ENCODE measurements around the gene NKG7.

The NKG7 gene

DNA sequence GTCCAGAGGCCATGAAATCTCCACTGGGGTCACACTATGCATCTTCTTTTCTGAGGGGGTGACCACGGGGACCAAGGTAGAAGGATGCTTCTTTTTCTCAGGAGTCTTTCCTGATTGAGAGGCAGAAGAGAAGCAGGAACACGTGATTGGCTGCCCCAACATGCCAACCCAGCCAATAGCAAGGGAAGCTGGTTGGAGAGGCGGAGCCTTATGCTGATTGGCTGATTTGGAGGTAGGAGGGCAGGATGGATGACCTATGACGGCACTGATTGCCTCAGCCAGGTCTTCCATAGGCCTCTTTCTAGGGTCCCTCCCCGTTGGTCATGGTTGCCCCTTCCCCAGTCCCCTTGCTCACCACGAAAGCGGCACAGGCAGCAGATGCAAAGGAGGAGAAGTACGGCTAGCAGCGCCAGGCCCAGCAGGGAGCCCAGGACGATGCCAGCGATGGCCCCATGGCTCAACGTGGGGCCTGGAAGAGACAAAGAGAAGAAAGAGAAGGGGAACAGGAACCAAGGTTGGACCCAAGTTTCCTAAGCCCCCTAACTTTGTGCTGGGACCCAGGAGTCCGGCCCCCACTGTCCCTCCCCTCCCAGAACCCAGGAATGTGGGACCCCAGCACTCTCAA lies 38.5 kb downstream of the NKG7 start:
- no peak for DNase-seq

DNA sequence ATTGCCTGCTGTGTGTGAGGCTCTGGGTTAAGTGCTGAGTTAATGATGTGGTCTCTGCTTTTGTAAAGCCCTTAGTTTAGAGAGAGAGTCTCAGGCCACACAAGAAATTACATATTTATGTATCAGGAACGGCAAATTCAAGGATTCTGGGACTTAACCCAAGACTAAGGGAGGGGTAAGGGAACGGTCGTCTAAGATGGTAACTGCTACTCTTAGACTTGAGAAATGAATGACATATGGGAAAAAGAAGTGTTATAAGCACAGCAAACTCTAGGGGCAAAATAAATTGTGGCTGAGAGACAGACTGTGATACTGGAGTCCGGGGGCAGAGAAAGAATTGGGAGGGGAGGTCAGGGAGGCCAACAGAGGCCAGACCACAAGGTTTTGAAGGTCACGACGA lies 40.7 kb downstream of the NKG7 start:
- no peak for DNase-seq

GRCh38 chr19:51331193-51331592 lies 41.3 kb downstream of the NKG7 start:
- DNase-seq: no peak

DNA sequence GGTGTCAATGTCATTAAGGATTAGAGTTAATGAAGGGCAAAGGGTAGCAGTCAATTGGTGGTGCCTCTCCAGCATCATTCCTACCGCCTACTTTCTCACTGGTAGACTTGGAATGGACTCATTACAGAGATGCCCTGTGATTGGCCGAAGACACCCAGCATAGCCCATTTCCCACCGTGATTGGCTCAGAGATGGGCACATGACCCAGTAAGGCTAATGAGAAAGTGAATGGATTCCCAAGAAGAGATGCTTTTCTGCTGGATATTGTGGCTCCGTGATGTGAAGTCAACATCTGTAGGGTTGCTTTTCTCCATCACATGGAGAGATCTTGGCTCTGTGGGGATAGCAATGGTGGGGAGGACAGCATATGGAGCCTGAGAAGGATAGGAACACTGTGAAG lies 42.1 kb downstream of the NKG7 start:
- DNase-seq: no peak

DNA sequence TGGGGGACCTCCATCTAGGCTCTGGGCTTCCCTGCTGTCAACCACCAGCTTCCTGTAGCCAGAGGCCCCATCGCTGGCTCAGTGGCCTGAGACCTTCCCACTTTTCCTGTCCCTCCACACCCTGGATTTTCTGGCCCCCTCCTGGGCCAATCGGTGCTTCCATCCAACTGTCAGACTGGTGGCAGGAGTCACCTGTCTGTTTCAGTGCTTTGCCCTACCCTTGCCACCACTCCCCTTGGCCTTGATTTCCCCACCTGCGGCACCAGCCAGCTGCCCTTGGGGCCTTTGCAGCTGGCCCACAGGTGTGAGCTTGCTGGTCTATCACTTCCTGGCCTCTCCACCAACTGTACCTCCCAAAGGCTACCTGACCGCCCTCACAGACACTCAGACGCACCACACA lies 43.0 kb downstream of the NKG7 start:
- DNase-seq: no peak

- DNase-seq: no peak
Measured at GRCh38 chr19:51327066-51328001, 45.1 kb downstream of the NKG7 start.

- no peak for DNase-seq
Measured at GRCh38 chr19:51326216-51327065, 46.0 kb downstream of the NKG7 start.

- no peak for DNase-seq
Measured at GRCh38 chr19:51325161-51325976, 47.1 kb downstream of the NKG7 start.

DNA sequence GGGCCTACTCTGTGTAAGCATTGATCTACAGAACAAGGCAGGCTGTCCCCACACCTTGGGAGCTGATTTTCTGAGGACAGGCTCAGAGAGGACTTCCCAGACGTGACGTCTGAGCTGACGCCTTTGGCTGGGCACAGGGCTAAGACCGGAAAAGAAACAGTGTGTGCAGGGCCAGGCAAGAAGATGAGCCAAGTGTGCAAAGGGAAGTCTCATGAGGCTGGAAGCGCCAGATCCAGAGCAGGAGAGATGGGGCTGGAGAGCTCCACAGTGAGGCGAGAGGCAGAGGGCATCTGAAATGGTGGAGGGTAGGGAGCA lies 48.3 kb downstream of the NKG7 start:
- no peak for DNase-seq

DNA sequence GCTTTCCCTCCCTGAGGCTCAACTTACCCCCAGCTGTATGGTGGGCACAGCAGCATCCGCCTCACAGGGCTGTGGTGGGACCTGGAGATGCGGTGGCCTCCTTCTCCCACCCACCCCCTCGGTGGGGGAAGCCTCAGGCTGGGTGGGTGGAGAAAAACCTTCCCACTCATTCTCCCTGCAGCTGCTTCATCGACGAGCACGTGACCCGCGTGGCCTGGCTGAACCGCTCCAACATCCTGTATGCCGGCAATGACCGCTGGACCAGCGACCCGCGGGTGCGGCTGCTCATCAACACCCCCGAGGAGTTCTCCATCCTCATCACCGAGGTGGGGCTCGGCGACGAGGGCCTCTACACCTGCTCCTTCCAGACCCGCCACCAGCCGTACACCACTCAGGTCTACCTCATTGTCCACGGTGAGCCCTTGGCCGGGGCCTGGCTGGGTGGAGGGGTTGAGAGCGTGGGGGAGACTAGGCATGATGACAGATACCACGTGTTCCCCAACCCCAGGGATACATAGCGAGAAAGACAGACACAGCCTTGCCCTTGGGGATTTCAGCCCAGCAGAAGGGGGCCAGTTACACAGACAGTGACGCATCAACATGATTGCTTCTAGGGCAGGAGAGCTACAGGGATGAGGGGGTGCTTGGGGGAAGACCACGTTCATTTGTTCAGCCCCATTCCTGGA lies 48.8 kb downstream of the NKG7 start:
- no peak for DNase-seq

GRCh38 chr19:51321799-51322198 lies 50.7 kb downstream of the NKG7 start:
- DNase-seq: no peak
